Panc1 (cell line): ENCODE results near the gene PARP12. TPM values are rescaled to one million over a fixed set of nuclear protein-coding genes. Genes with fewer than 3 reads are reported as not detected.

Experiments used
- ATAC-seq: fragments of 200-7000 bp; cut with Tn5 transposase; 2 replicates; pipeline ENCODE4 v1.9.1; 2020; ENCODE audit warnings: mild to moderate bottlenecking, moderate library complexity
- BruUV-seq: library from RNA; stranded (reverse); fragments of 400-500 nt; replicated peaks from 2 replicates; lab custom pipeline; 2021; lab: Mats Ljungman, UMichigan
- CTCF ChIA-PET: fragments of 300-600 bp; sonication (Branson Sonifier 250); formaldehyde crosslinking; loops from one replicate; lab custom pipeline; 2022; ENCODE audit warnings: antibody characterized with exemption; lab: Charles Lee
- POLR2A ChIA-PET: fragments of 300-600 bp; sonication (Branson Sonifier 250); formaldehyde crosslinking; loops from one replicate; lab custom pipeline; 2022; ENCODE audit warnings: antibody characterized with exemption; lab: Charles Lee
- DNase-seq: peaks from one replicate; pipeline ENCODE4 v3.0.0-alpha.2; 2010; ENCODE audit warnings: low read depth, low spot score
- H3K27ac ChIP-seq: 2 replicates; pipeline ENCODE4 v1.5.1; 2011; ENCODE audit warnings: mild to moderate bottlenecking, low read length, inconsistent platforms
- H3K27me3 ChIP-seq: fragments of 200-500 bp; sonication (Bioruptor generic); 2 replicates; pipeline ENCODE4 v1.6.0; 2014; ENCODE audit warnings: low read length, inconsistent platforms; ENCODE audit not compliant: control insufficient read depth, insufficient read depth
- H3K36me3 ChIP-seq: fragments of 200-500 bp; sonication (Bioruptor generic); 2 replicates; pipeline ENCODE4 v1.5.1; 2014; ENCODE audit warnings: inconsistent platforms, mild to moderate bottlenecking, low read length, moderate library complexity; ENCODE audit not compliant: control insufficient read depth, insufficient read depth
- H3K4me1 ChIP-seq: 2 replicates; pipeline ENCODE4 v1.5.1; 2011; ENCODE audit warnings: inconsistent platforms, mild to moderate bottlenecking, low read length, moderate library complexity; ENCODE audit not compliant: control insufficient read depth, insufficient read depth
- H3K4me3 ChIP-seq, 2 experiments: 2 replicates each; pipeline ENCODE4 v1.5.1; 2011 to 2012; ENCODE audit warnings: low read depth in 2 of 2, low read length in 2 of 2, mild to moderate bottlenecking in 2 of 2, inconsistent platforms in 1 of 2, moderate library complexity in 1 of 2
- H3K9me3 ChIP-seq: fragments of 200-500 bp; sonication (Bioruptor generic); 2 replicates; pipeline ENCODE4 v1.5.1; 2014; ENCODE audit warnings: low read depth, mild to moderate bottlenecking, inconsistent platforms, low read length, moderate library complexity; ENCODE audit not compliant: control insufficient read depth, insufficient read depth
- POLR2AphosphoS5 ChIP-seq: IDR thresholded peaks from 2 replicates; pipeline ENCODE4 v1.6.1; 2012; ENCODE audit warnings: mild to moderate bottlenecking, low read depth, low read length, moderate library complexity
- REST ChIP-seq, 2 experiments: IDR thresholded peaks; 2 replicates each; pipeline ENCODE4 v1.6.1; 2011 to 2012; ENCODE audit warnings: low read depth in 2 of 2, control low read depth in 1 of 2, low read length in 1 of 2, mild to moderate bottlenecking in 1 of 2, moderate library complexity in 1 of 2; ENCODE audit not compliant: insufficient read depth in 1 of 2
- SIN3A ChIP-seq: IDR thresholded peaks from 2 replicates; pipeline ENCODE4 v1.6.1; 2012; ENCODE audit warnings: low read depth, mild to moderate bottlenecking, low read length, moderate library complexity, borderline replicate concordance; ENCODE audit not compliant: insufficient read depth
- TCF7L2 ChIP-seq: IDR thresholded peaks from 2 replicates; pipeline ENCODE4 v1.6.1; 2011; ENCODE audit warnings: mild to moderate bottlenecking, low read depth, low read length, inconsistent platforms
- in situ Hi-C: cut with HindIII; loops from 2 replicates; pipeline ENCODE4 v1.10.0; 2016; ENCODE audit warnings: low sequenced_read_pairs, low pct_unique_long_range_greater_than_20kb
- intact Hi-C: fragments of 100-400 bp; cut with micrococcal nuclease; formaldehyde crosslinking; loops from one replicate; pipeline ENCODE4 v1.10.0; 2022; ENCODE audit not compliant: unreplicated experiment
- total RNA-seq: library from RNA; stranded (reverse); gene quantifications from one replicate; pipeline ENCODE4 v1.2.1, GENCODE V29; 2021; ENCODE audit not compliant: unreplicated experiment
- TF ChIP-seq, protein P1 (sequence below): fragments of 450-650 bp; IDR thresholded peaks from 2 replicates; pipeline ENCODE4 v1.5.1; 2017; ENCODE audit warnings: mild to moderate bottlenecking

PARP12 gene
- total RNA-seq, 1 experiment from 2014 or later: 31.7 TPM

- POLR2A ChIA-PET: interaction anchor here (0.5 kb wide), 1 partner anchor 258 kb away, joined by 3 read pairs; no protein-coding TSS in a partner anchor
Observed at GRCh38 chr7:140057143-140057535, 5.6 kb downstream of the PARP12 start.

GRCh38 chr7:140056431-140057142 lies 6.2 kb downstream of the PARP12 start:
- Histone ChIP-seq H3K4me1 (peaks cover 27% of the 10 kb centered on the region), H3K4me3 (no peak overlapping the region), H3K9me3 (no peaks in the 10 kb centered on the region), H3K36me3 (peaks cover 4% of the 10 kb centered on the region), H3K27me3 (no peaks in the 10 kb centered on the region), H3K27ac (no peak overlapping the region)
- in situ Hi-C loops: no loop called here
- intact Hi-C loops: no loop called here
- ChIA-PET POLR2A (no interaction called here), CTCF (no interaction called here)
- ATAC-seq (no peak), DNase-seq (no peak)
- BruUV-seq: no TSS peak
- TF ChIP-seq REST (IDR thresholded peaks at IDR 0.05; ENCODE audit: insufficient read depth in 1 of 2, low read depth in 2 of 2, low read length in 1 of 2) (no peak), SIN3A (no peak), POLR2AphosphoS5 (no peak), TCF7L2 (no peak)
- TF ChIP-seq, protein P1, sequence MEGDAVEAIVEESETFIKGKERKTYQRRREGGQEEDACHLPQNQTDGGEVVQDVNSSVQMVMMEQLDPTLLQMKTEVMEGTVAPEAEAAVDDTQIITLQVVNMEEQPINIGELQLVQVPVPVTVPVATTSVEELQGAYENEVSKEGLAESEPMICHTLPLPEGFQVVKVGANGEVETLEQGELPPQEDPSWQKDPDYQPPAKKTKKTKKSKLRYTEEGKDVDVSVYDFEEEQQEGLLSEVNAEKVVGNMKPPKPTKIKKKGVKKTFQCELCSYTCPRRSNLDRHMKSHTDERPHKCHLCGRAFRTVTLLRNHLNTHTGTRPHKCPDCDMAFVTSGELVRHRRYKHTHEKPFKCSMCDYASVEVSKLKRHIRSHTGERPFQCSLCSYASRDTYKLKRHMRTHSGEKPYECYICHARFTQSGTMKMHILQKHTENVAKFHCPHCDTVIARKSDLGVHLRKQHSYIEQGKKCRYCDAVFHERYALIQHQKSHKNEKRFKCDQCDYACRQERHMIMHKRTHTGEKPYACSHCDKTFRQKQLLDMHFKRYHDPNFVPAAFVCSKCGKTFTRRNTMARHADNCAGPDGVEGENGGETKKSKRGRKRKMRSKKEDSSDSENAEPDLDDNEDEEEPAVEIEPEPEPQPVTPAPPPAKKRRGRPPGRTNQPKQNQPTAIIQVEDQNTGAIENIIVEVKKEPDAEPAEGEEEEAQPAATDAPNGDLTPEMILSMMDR: no peak

More at GRCh38 chr7:140057143-140057535, 5.6 kb downstream of the PARP12 start:
- Histone ChIP-seq H3K27ac (no peak overlapping the region), H3K36me3 (peaks cover 4% of the 10 kb centered on the region), H3K9me3 (no peaks in the 10 kb centered on the region), H3K27me3 (no peaks in the 10 kb centered on the region), H3K4me3 (no peak overlapping the region), H3K4me1 (peaks cover 31% of the 10 kb centered on the region)
- CTCF ChIA-PET: no interaction called here
- no TSS peak for BruUV-seq
- intact Hi-C loops: no loop called here
- TF ChIP-seq, protein P1: no peak
- no peak for TF ChIP-seq POLR2AphosphoS5
- in situ Hi-C loops: no loop called here
- ATAC-seq (no peak), DNase-seq (no peak)
